Activated CD8-positive, alpha-beta memory T cell treated with anti-CD3 and anti-CD28 coated beads for 48 hours (primary cell): ENCODE measurements around the gene ZNF773.

Experiments used
- DNase-seq, 3 experiments: peaks; one replicate each; pipeline ENCODE4 v3.0.0-alpha.2; 2020; ENCODE audit warnings: low read depth in 2 of 3, low spot score in 2 of 3

ZNF773 gene

GRCh38 chr19:57557659-57558058 lies 57.9 kb downstream of the ZNF773 start:
- no peak for DNase-seq
